ENCODE measurements around the gene MYOF.

DNA sequence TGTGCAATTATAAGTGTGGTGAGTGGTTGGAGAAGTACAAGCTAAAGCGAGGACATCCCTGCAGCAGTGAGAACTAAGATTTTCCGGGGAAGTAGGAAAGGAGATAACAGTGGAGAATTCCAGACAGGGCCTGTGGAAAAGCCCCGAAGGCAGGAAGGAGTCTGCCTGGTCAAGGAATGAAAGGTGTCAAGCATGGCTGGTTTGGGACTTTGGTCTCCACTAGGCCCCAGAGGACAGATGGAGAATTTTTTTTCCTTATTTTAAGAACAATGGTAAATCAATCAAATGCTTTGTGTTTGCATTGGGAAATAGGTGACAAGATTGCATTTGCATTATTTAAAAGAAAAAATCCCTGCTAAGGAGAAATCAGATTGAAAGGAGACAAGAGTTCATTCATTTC, 11.0 kb upstream of the MYOF start:
- TF ChIP-seq, protein P1, sequence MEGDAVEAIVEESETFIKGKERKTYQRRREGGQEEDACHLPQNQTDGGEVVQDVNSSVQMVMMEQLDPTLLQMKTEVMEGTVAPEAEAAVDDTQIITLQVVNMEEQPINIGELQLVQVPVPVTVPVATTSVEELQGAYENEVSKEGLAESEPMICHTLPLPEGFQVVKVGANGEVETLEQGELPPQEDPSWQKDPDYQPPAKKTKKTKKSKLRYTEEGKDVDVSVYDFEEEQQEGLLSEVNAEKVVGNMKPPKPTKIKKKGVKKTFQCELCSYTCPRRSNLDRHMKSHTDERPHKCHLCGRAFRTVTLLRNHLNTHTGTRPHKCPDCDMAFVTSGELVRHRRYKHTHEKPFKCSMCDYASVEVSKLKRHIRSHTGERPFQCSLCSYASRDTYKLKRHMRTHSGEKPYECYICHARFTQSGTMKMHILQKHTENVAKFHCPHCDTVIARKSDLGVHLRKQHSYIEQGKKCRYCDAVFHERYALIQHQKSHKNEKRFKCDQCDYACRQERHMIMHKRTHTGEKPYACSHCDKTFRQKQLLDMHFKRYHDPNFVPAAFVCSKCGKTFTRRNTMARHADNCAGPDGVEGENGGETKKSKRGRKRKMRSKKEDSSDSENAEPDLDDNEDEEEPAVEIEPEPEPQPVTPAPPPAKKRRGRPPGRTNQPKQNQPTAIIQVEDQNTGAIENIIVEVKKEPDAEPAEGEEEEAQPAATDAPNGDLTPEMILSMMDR (IDR thresholded peaks at IDR 0.05): no peak
- no peak for TF ChIP-seq POLR2A (IDR thresholded peaks at IDR 0.05)
- no peak for TF ChIP-seq POLR2AphosphoS5 (IDR thresholded peaks at IDR 0.05)
